Endodermal cell (in vitro differentiated cells): Measurements from ENCODE around the gene UTS2B. TPM values are rescaled to one million over a fixed set of nuclear protein-coding genes. Genes with fewer than 3 reads are reported as not detected.
A peak's percentile ranks its signal among the peaks of the same experiment; 100 is the strongest.

ENCODE experiments used
- DNase-seq: peaks from one replicate; pipeline ENCODE4 v3.0.0-alpha.2; 2017
- H3K27ac ChIP-seq: 2 replicates; pipeline ENCODE4 v1.5.1; 2013; ENCODE audit warnings: mild to moderate bottlenecking, low read depth, low read length, moderate library complexity
- H3K27me3 ChIP-seq: 2 replicates; pipeline ENCODE4 v1.6.1; 2013; ENCODE audit warnings: mild to moderate bottlenecking, low read length, moderate library complexity; ENCODE audit not compliant: insufficient read depth, control insufficient read depth, poor library complexity, severe bottlenecking
- H3K36me3 ChIP-seq: 2 replicates; pipeline ENCODE4 v1.7.0; 2013; ENCODE audit warnings: mild to moderate bottlenecking, low read length, moderate library complexity; ENCODE audit not compliant: control insufficient read depth, insufficient read depth
- H3K4me1 ChIP-seq: one replicate; pipeline ENCODE4 v1.7.0; 2013; ENCODE audit warnings: low read length; ENCODE audit not compliant: control insufficient read depth, insufficient read depth
- H3K4me3 ChIP-seq: 2 replicates; pipeline ENCODE4 v1.5.1; 2013; ENCODE audit warnings: mild to moderate bottlenecking, low read length, moderate library complexity
- H3K9ac ChIP-seq: 2 replicates; pipeline ENCODE4 v1.6.1; 2013; ENCODE audit warnings: mild to moderate bottlenecking, low read length, moderate library complexity; ENCODE audit not compliant: poor library complexity, severe bottlenecking; ENCODE audit errors: extremely low read depth
- H3K9me3 ChIP-seq: 2 replicates; pipeline ENCODE4 v1.6.1; 2013; ENCODE audit warnings: mild to moderate bottlenecking, low read length, moderate library complexity; ENCODE audit not compliant: control insufficient read depth
- H3K27ac Mint-ChIP-seq: 2 replicates; pipeline ENCODE4 v1.8.0; 2020; ENCODE audit warnings: mixed read lengths
- H3K27me3 Mint-ChIP-seq: 2 replicates; pipeline ENCODE4 v1.8.0; 2021; ENCODE audit warnings: mild to moderate bottlenecking, mixed read lengths; ENCODE audit not compliant: insufficient read depth
- H3K36me3 Mint-ChIP-seq: 2 replicates; pipeline ENCODE4 v1.8.0; 2020; ENCODE audit warnings: low read depth, mixed read lengths
- H3K4me1 Mint-ChIP-seq: 2 replicates; pipeline ENCODE4 v1.8.0; 2020; ENCODE audit warnings: mixed read lengths
- H3K4me3 Mint-ChIP-seq: 2 replicates; pipeline ENCODE4 v1.8.0; 2020; ENCODE audit warnings: mild to moderate bottlenecking, moderate library complexity, mixed read lengths
- H3K9me3 Mint-ChIP-seq: 2 replicates; pipeline ENCODE4 v1.8.0; 2020; ENCODE audit warnings: mild to moderate bottlenecking, mixed read lengths
- WGBS, 2 experiments: methylation state at CpG; one replicate each; pipeline versions ENCODE4 v1.1.5 to v1.1.7; 2013; ENCODE audit warnings: missing lambda C conversion rate in 2 of 2, mixed read lengths in 1 of 2; ENCODE audit not compliant: insufficient coverage in 1 of 2, insufficient read length in 1 of 2; 5-methylcytosine and 5-hydroxymethylcytosine counted together
- total RNA-seq, 2 donors: library from RNA; stranded (reverse); fragmentation: NEBNext Ultra II Directional in 1 of 2; extraction: Animal tissue kit (Norgen Biotek cat#: 25700) in 1 of 2; gene quantifications; 2 replicates in 1 of 2; 3 replicates in 1 of 2; pipeline ENCODE4 v1.2.1, GENCODE V29; 2021
- TF ChIP-seq, protein P1 (sequence below): fragments of 200-600 bp; sonication (generic); conservative IDR thresholded peaks from 2 replicates; pipeline ENCODE4 v1.5.0; 2021; ENCODE audit warnings: antibody characterized with exemption, mild to moderate bottlenecking

The UTS2B gene
- total RNA-seq, 2 donors from 2014 or later: 0.90 TPM; not detected in 1

DNA sequence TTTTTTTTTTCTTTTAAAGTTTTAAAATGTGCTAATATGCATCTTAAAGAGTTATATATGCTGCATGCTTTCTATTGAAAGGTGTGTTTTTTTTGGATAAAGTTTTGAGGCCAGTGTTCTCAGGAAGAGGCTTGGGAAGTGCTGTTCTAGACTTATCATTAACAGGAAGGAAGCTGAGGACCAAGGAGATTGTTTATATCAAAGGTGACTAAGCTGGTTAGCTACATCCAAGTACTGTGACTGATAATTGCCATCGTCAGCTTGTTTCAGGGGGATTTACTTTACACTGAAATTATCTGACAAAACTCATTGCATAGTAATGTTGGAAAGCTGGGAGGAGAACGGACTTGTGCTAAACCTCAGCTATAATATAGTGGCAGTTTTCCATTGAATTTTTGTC is 36.3 kb upstream of the UTS2B start:
- H3K4me3 Mint-ChIP-seq: no peak overlapping the region
- no peak overlapping the region for H3K9ac ChIP-seq
- no peaks in the 10 kb centered on the region for H3K4me1 ChIP-seq
- peaks cover 44% of the 10 kb centered on the region for H3K36me3 ChIP-seq
- H3K27ac ChIP-seq: no peak overlapping the region
- peaks cover 44% of the 10 kb centered on the region for H3K36me3 Mint-ChIP-seq
- H3K27me3 Mint-ChIP-seq: no peaks in the 10 kb centered on the region
- TF ChIP-seq, protein P1, sequence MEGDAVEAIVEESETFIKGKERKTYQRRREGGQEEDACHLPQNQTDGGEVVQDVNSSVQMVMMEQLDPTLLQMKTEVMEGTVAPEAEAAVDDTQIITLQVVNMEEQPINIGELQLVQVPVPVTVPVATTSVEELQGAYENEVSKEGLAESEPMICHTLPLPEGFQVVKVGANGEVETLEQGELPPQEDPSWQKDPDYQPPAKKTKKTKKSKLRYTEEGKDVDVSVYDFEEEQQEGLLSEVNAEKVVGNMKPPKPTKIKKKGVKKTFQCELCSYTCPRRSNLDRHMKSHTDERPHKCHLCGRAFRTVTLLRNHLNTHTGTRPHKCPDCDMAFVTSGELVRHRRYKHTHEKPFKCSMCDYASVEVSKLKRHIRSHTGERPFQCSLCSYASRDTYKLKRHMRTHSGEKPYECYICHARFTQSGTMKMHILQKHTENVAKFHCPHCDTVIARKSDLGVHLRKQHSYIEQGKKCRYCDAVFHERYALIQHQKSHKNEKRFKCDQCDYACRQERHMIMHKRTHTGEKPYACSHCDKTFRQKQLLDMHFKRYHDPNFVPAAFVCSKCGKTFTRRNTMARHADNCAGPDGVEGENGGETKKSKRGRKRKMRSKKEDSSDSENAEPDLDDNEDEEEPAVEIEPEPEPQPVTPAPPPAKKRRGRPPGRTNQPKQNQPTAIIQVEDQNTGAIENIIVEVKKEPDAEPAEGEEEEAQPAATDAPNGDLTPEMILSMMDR: no peak
- H3K27me3 ChIP-seq: no peaks in the 10 kb centered on the region
- WGBS, 2 experiments: 65 to 67% methylated on average over 1 to 2 of the region's 2 CpGs
- peaks cover 12% of the 10 kb centered on the region for H3K4me1 Mint-ChIP-seq
- no peaks in the 10 kb centered on the region for H3K9me3 ChIP-seq
- no peaks in the 10 kb centered on the region for H3K9me3 Mint-ChIP-seq
- no peak for DNase-seq
- peak overlapping the region; percentile 37 for H3K27ac Mint-ChIP-seq
- H3K4me3 ChIP-seq: no peak overlapping the region

GRCh38 chr3:191363221-191363620 is 32.9 kb upstream of the UTS2B start:
- TF ChIP-seq, protein P1: no peak
- Mint-ChIP-seq H3K4me1 (peaks cover 18% of the 10 kb centered on the region), H3K4me3 (no peak overlapping the region), H3K36me3 (peaks cover 47% of the 10 kb centered on the region), H3K9me3 (no peaks in the 10 kb centered on the region), H3K27ac (peak overlapping the region; percentile 41), H3K27me3 (no peaks in the 10 kb centered on the region)
- no peak overlapping the region for H3K4me3 ChIP-seq
- WGBS, 2 experiments: 90 to 96% methylated on average over 4 of the region's 4 CpGs
- H3K9me3 ChIP-seq: no peaks in the 10 kb centered on the region
- H3K36me3 ChIP-seq: peaks cover 65% of the 10 kb centered on the region
- no peak overlapping the region for H3K27ac ChIP-seq
- H3K4me1 ChIP-seq: no peaks in the 10 kb centered on the region
- H3K9ac ChIP-seq: no peak overlapping the region
- H3K27me3 ChIP-seq: no peaks in the 10 kb centered on the region
- no peak for DNase-seq

GRCh38 chr3:191362524-191363090 is 32.3 kb upstream of the UTS2B start:
- H3K9me3 Mint-ChIP-seq: no peaks in the 10 kb centered on the region
- no peak overlapping the region for H3K9ac ChIP-seq
- no peak overlapping the region for H3K27ac Mint-ChIP-seq
- peaks cover 20% of the 10 kb centered on the region for H3K4me1 Mint-ChIP-seq
- H3K27ac ChIP-seq: no peak overlapping the region
- no peaks in the 10 kb centered on the region for H3K27me3 Mint-ChIP-seq
- no peaks in the 10 kb centered on the region for H3K4me1 ChIP-seq
- no peaks in the 10 kb centered on the region for H3K9me3 ChIP-seq
- H3K36me3 ChIP-seq: peaks cover 65% of the 10 kb centered on the region
- WGBS, 2 experiments: 91% methylated on average over 2 of the region's 2 CpGs; no CpG with 5 or more reads in 1 of the 2 experiments
- H3K27me3 ChIP-seq: no peaks in the 10 kb centered on the region
- DNase-seq: no peak
- no peak overlapping the region for H3K4me3 Mint-ChIP-seq
- peaks cover 51% of the 10 kb centered on the region for H3K36me3 Mint-ChIP-seq
- TF ChIP-seq, protein P1: no peak
- no peak overlapping the region for H3K4me3 ChIP-seq
